Stimulated activated CD8-positive, alpha-beta memory T cell treated with anti-CD3 and anti-CD28 coated beads, Interleukin-12 subunit alpha, Interleukin-12 subunit beta, amount 100 ng/mL, for 24 hours (primary cell): ENCODE measurements around the gene KCNAB3.
"Not testable (repeated sequence)": the region's sequence is repeated elsewhere in the genome, so short reads cannot be mapped to it uniquely, and the experiment has no call there.

Experiments used
- DNase-seq: peaks from one replicate; pipeline ENCODE4 v3.0.0-alpha.2; 2020; ENCODE audit errors: extremely low read depth

The KCNAB3 gene

GRCh38 chr17:7929158-7930023 is at the start of gene KCNAB3:
TSS of gene KCNAB3 (minus strand) at chr17:7929856. CDS start at chr17:7929435, 421 bp downstream.
- no peak for DNase-seq

- DNase-seq, result no peak
Measured at GRCh38 chr17:7977805-7978204, 48.1 kb upstream of the KCNAB3 start.

- no peak for DNase-seq
Measured at GRCh38 chr17:7977039-7977438, 47.4 kb upstream of the KCNAB3 start.

GRCh38 chr17:7974638-7975131 is 45.0 kb upstream of the KCNAB3 start:
- no peak for DNase-seq

- DNase-seq, result no peak
Measured at GRCh38 chr17:7972131-7972785, 42.6 kb upstream of the KCNAB3 start.

GRCh38 chr17:7971651-7972050 is 42.0 kb upstream of the KCNAB3 start:
- no peak for DNase-seq

- no peak for DNase-seq
Measured at GRCh38 chr17:7969433-7969832, 39.8 kb upstream of the KCNAB3 start.

GRCh38 chr17:7967751-7968150 is 38.1 kb upstream of the KCNAB3 start:
- no peak for DNase-seq

- DNase-seq, result no peak
Measured at GRCh38 chr17:7961421-7961820, 31.8 kb upstream of the KCNAB3 start.

- no peak for DNase-seq
Measured at GRCh38 chr17:7959503-7960253, 30.0 kb upstream of the KCNAB3 start.

- DNase-seq, result no peak
Measured at GRCh38 chr17:7956228-7956965, 26.7 kb upstream of the KCNAB3 start.

GRCh38 chr17:7955414-7956227 is 26.0 kb upstream of the KCNAB3 start:
- DNase-seq, result no peak

GRCh38 chr17:7953266-7953665 is 23.6 kb upstream of the KCNAB3 start:
- DNase-seq, result not testable (repeated sequence)

GRCh38 chr17:7951143-7951792 is 21.6 kb upstream of the KCNAB3 start:
- DNase-seq, result no peak

- no peak for DNase-seq
Measured at GRCh38 chr17:7950578-7950977, 20.9 kb upstream of the KCNAB3 start.

GRCh38 chr17:7947651-7948050 is 18.0 kb upstream of the KCNAB3 start:
- no peak for DNase-seq

- DNase-seq, result no peak
Measured at GRCh38 chr17:7946441-7946840, 16.8 kb upstream of the KCNAB3 start.

- DNase-seq, result no peak
Measured at GRCh38 chr17:7945651-7946050, 16.0 kb upstream of the KCNAB3 start.

GRCh38 chr17:7944326-7944725 is 14.7 kb upstream of the KCNAB3 start:
- DNase-seq, result no peak

GRCh38 chr17:7943291-7943690 is 13.6 kb upstream of the KCNAB3 start:
- no peak for DNase-seq
